ENCODE measurements around the gene AP1G2. TPM values are rescaled to one million over a fixed set of nuclear protein-coding genes. Genes with fewer than 3 reads are reported as not detected.
A peak's percentile ranks its signal among the peaks of the same experiment; 100 is the strongest.

The AP1G2 gene
- total and polyA plus RNA-seq, 2 of the 13 experiments (the other 11 are each of a cell fraction or from before 2014, with no cell fraction given): 96.9 to 611 TPM

DNA sequence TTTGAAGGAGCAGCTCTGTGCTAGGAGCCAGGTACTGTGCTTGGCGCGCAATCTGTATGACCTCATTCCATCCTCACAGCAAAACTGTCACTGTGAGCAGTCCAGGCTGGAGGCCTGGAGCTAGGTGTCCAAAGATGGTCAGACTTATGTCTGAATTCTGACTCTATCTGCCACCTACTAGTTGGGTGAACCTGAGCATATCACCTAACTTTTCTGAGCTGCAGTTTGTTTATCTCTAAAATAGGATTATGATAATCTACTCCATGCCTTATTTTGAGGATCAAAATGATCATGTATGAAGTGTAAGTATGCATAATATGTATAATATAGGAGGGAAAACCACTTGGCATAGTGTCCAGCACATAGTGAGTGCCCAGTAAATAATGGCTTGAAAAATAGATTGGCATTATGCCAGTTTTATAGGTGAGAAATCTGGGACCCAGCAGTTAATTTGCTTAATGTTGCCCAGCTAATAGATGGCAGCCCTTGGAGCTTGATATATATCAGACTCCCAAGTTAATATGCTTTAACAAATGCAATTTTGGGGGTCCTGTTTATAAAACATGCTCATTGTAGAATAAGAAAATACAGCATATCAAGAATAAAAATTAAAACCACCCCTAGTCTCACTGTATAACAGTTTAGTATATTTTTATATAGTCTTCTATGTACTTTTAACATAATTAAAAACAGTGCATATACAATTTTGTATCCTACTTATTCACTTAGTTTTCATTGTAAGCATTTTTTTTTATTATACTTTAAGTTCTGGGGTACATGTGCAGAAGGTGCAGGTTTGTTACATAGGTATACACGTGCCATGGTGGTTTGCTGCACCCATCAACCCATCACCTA is 15.5 kb upstream of the AP1G2 start (continued):
- TF ChIP-seq SNRNP70 (IDR thresholded peaks at IDR 0.05; ENCODE audit: low read depth, low read length) (peak; percentile 81; the same call in 1 of the 2 replicates), HNRNPUL1 (IDR thresholded peaks at IDR 0.05; ENCODE audit: low read depth, low read length) (peak; percentile 56), TAF15 (IDR thresholded peaks at IDR 0.05; ENCODE audit: low read depth, low read length, poor library complexity, severe bottlenecking) (peak; percentile 87), TRIM24 (CRISPR knock-in tag; IDR thresholded peaks at IDR 0.05) (0 out of 2 replicates have a peak, but pooled peaks have one; percentile 22), NR2C2 (CRISPR knock-in tag; IDR thresholded peaks at IDR 0.05; ENCODE audit: borderline replicate concordance) (no peak), FOXP1 (IDR thresholded peaks at IDR 0.05) (no peak), FOXP1 (CRISPR knock-in tag; IDR thresholded peaks at IDR 0.05) (no peak; the same call in 1 of the 2 replicates), CREB1 (IDR thresholded peaks at IDR 0.05) (no peak), CREB1 (CRISPR knock-in tag; IDR thresholded peaks at IDR 0.05) (no peak), GZF1 (CRISPR knock-in tag; IDR thresholded peaks at IDR 0.05) (no peak), ZNF572 (CRISPR knock-in tag; IDR thresholded peaks at IDR 0.05) (no peak), ZNF101 (CRISPR knock-in tag; IDR thresholded peaks at IDR 0.05; ENCODE audit: borderline replicate concordance, low read depth) (no peak), YY1 (IDR thresholded peaks at IDR 0.05; ENCODE audit: insufficient read depth, insufficient replicate concordance, low read depth, low read length) (no peak), BRCA1 (CRISPR knock-in tag; IDR thresholded peaks at IDR 0.05) (no peak), SMYD3 (CRISPR knock-in tag; IDR thresholded peaks at IDR 0.05) (no peak), ZIK1 (CRISPR knock-in tag; IDR thresholded peaks at IDR 0.05; ENCODE audit: borderline replicate concordance, low read depth) (0 out of 2 replicates have a peak, but pooled peaks have one; percentile 7), TGIF2 (CRISPR knock-in tag; IDR thresholded peaks at IDR 0.05) (0 out of 2 replicates have a peak, but pooled peaks have one; percentile 67), DPF2 (CRISPR knock-in tag; IDR thresholded peaks at IDR 0.05; ENCODE audit: borderline replicate concordance, low read depth) (no peak), CAMTA2 (CRISPR knock-in tag; IDR thresholded peaks at IDR 0.05; ENCODE audit: borderline replicate concordance) (no peak), ZNF563 (CRISPR knock-in tag; IDR thresholded peaks at IDR 0.05) (no peak)
- TF ChIP-seq, protein P1, sequence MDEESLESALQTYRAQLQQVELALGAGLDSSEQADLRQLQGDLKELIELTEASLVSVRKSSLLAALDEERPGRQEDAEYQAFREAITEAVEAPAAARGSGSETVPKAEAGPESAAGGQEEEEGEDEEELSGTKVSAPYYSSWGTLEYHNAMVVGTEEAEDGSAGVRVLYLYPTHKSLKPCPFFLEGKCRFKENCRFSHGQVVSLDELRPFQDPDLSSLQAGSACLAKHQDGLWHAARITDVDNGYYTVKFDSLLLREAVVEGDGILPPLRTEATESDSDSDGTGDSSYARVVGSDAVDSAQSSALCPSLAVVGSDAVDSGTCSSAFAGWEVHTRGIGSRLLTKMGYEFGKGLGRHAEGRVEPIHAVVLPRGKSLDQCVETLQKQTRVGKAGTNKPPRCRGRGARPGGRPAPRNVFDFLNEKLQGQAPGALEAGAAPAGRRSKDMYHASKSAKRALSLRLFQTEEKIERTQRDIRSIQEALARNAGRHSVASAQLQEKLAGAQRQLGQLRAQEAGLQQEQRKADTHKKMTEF (CRISPR knock-in tag; IDR thresholded peaks at IDR 0.05): peak; percentile 18; the same call in 1 of the 2 replicates
- TF ChIP-seq, protein P2, sequence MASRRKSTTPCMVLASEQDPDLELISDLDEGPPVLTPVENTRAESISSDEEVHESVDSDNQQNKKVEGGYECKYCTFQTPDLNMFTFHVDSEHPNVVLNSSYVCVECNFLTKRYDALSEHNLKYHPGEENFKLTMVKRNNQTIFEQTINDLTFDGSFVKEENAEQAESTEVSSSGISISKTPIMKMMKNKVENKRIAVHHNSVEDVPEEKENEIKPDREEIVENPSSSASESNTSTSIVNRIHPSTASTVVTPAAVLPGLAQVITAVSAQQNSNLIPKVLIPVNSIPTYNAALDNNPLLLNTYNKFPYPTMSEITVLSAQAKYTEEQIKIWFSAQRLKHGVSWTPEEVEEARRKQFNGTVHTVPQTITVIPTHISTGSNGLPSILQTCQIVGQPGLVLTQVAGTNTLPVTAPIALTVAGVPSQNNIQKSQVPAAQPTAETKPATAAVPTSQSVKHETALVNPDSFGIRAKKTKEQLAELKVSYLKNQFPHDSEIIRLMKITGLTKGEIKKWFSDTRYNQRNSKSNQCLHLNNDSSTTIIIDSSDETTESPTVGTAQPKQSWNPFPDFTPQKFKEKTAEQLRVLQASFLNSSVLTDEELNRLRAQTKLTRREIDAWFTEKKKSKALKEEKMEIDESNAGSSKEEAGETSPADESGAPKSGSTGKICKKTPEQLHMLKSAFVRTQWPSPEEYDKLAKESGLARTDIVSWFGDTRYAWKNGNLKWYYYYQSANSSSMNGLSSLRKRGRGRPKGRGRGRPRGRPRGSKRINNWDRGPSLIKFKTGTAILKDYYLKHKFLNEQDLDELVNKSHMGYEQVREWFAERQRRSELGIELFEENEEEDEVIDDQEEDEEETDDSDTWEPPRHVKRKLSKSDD (CRISPR knock-in tag; IDR thresholded peaks at IDR 0.05; ENCODE audit: low read depth): no peak
- TF ChIP-seq, protein P3, sequence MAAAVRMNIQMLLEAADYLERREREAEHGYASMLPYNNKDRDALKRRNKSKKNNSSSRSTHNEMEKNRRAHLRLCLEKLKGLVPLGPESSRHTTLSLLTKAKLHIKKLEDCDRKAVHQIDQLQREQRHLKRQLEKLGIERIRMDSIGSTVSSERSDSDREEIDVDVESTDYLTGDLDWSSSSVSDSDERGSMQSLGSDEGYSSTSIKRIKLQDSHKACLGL (CRISPR knock-in tag; IDR thresholded peaks at IDR 0.05): no peak
- TF ChIP-seq, protein P4, sequence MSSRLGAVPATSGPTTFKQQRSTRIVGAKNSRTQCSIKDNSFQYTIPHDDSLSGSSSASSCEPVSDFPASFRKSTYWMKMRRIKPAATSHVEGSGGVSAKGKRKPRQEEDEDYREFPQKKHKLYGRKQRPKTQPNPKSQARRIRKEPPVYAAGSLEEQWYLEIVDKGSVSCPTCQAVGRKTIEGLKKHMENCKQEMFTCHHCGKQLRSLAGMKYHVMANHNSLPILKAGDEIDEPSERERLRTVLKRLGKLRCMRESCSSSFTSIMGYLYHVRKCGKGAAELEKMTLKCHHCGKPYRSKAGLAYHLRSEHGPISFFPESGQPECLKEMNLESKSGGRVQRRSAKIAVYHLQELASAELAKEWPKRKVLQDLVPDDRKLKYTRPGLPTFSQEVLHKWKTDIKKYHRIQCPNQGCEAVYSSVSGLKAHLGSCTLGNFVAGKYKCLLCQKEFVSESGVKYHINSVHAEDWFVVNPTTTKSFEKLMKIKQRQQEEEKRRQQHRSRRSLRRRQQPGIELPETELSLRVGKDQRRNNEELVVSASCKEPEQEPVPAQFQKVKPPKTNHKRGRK (CRISPR knock-in tag; IDR thresholded peaks at IDR 0.05): no peak
